Neuronal stem cell (in vitro differentiated cells): ENCODE data around the gene CRACR2B.

Experiments used
- DNase-seq: peaks from one replicate; pipeline ENCODE4 v3.0.0-alpha.2; 2013; ENCODE audit warnings: low spot score
- H2AFZ ChIP-seq: one replicate; pipeline ENCODE4 v1.6.1; 2013; ENCODE audit warnings: mild to moderate bottlenecking, low read length, inconsistent platforms
- H2AK5ac ChIP-seq: 2 replicates; pipeline ENCODE4 v1.6.1; 2013; ENCODE audit warnings: low read depth, mild to moderate bottlenecking, inconsistent platforms, low read length, moderate library complexity, mixed read lengths
- H2BK120ac ChIP-seq: 2 replicates; pipeline ENCODE4 v1.6.1; 2013; ENCODE audit warnings: low read depth, mild to moderate bottlenecking, inconsistent platforms, low read length, moderate library complexity, mixed read lengths
- H2BK12ac ChIP-seq: one replicate; pipeline ENCODE4 v1.6.1; 2013; ENCODE audit warnings: low read length, inconsistent platforms
- H2BK15ac ChIP-seq: 2 replicates; pipeline ENCODE4 v1.6.1; 2013; ENCODE audit warnings: mild to moderate bottlenecking, low read length, inconsistent platforms, mixed read lengths
- H2BK5ac ChIP-seq: one replicate; pipeline ENCODE4 v1.6.1; 2013; ENCODE audit warnings: inconsistent platforms, mild to moderate bottlenecking, low read length, moderate library complexity
- H3K14ac ChIP-seq: one replicate; pipeline ENCODE4 v1.6.1; 2013; ENCODE audit warnings: low read length, inconsistent platforms
- H3K18ac ChIP-seq: 2 replicates; pipeline ENCODE4 v1.6.1; 2013; ENCODE audit warnings: low read length, inconsistent platforms
- H3K23ac ChIP-seq: 2 replicates; pipeline ENCODE4 v1.6.1; 2013; ENCODE audit warnings: low read depth, mild to moderate bottlenecking, mixed read lengths, low read length, inconsistent platforms; ENCODE audit not compliant: poor library complexity
- H3K27ac ChIP-seq: replicated peaks from 3 replicates; pipeline ENCODE4 v1.5.1; 2013; ENCODE audit warnings: low read length, inconsistent platforms
- H3K27me3 ChIP-seq, 3 experiments: 2 replicates each; pipeline ENCODE4 v1.6.1; 2013; ENCODE audit warnings: low read length in 3 of 3, mild to moderate bottlenecking in 2 of 3, inconsistent platforms in 1 of 3, low read depth in 1 of 3, mixed read lengths in 1 of 3, moderate library complexity in 1 of 3; ENCODE audit not compliant: control insufficient read depth in 3 of 3, insufficient read depth in 3 of 3
- H3K36me3 ChIP-seq, 2 donors: replicated peaks in 1 of 2; 2 replicates each; pipeline ENCODE4 v1.6.1; 2013; ENCODE audit warnings: low read length in 2 of 2; ENCODE audit not compliant: control insufficient read depth in 2 of 2, insufficient read depth in 2 of 2
- H3K4ac ChIP-seq: 2 replicates; pipeline ENCODE4 v1.6.1; 2013; ENCODE audit warnings: inconsistent platforms, mild to moderate bottlenecking, low read length, moderate library complexity
- H3K4me1 ChIP-seq, 2 donors: 1 replicate in 1 of 2; 2 replicates in 1 of 2; pipeline ENCODE4 v1.6.1; 2013; ENCODE audit warnings: low read length in 2 of 2, low read depth in 1 of 2; ENCODE audit not compliant: control insufficient read depth in 2 of 2, insufficient read depth in 1 of 2
- H3K4me2 ChIP-seq: one replicate; pipeline ENCODE4 v1.6.1; 2013; ENCODE audit warnings: mild to moderate bottlenecking, low read length, inconsistent platforms; ENCODE audit not compliant: insufficient read depth, poor library complexity, severe bottlenecking
- H3K4me3 ChIP-seq, 2 donors: 2 replicates each; pipeline ENCODE4 v1.5.1; 2013; ENCODE audit warnings: low read length in 2 of 2, mild to moderate bottlenecking in 2 of 2, inconsistent platforms in 1 of 2, moderate library complexity in 1 of 2
- H3K79me1 ChIP-seq: one replicate; pipeline ENCODE4 v1.6.1; 2013; ENCODE audit warnings: low read depth, mild to moderate bottlenecking, inconsistent platforms, low read length, moderate library complexity
- H3K9ac ChIP-seq: one replicate; pipeline ENCODE4 v1.6.1; 2013; ENCODE audit warnings: mild to moderate bottlenecking, low read depth, low read length, inconsistent platforms; ENCODE audit not compliant: poor library complexity
- H3K9me3 ChIP-seq, 2 donors: replicated peaks in 1 of 2; 2 replicates each; pipeline versions ENCODE3 to v1.6.1; 2013; ENCODE audit warnings: low read length in 2 of 2, mild to moderate bottlenecking in 2 of 2, inconsistent platforms in 1 of 2, low read depth in 1 of 2, mixed read lengths in 1 of 2, moderate library complexity in 1 of 2; ENCODE audit not compliant: control insufficient read depth in 2 of 2, insufficient read depth in 1 of 2
- H4K8ac ChIP-seq: one replicate; pipeline ENCODE4 v1.6.1; 2013; ENCODE audit warnings: low read depth, mild to moderate bottlenecking, inconsistent platforms, low read length, moderate library complexity
- H4K91ac ChIP-seq: one replicate; pipeline ENCODE4 v1.6.1; 2013; ENCODE audit warnings: low read length, low read depth, mild to moderate bottlenecking, inconsistent platforms; ENCODE audit not compliant: poor library complexity
- WGBS, 2 donors: extraction: QIAGEN DNeasy Blood & Tissue Kit; methylation state at CpG; one replicate each; pipeline ENCODE4 v1.1.7; 2013; ENCODE audit warnings: missing lambda C conversion rate in 2 of 2, mixed read lengths in 1 of 2; ENCODE audit not compliant: insufficient read length in 2 of 2, insufficient replicate concordance in 1 of 2; ENCODE audit errors: extremely low coverage in 2 of 2; 5-methylcytosine and 5-hydroxymethylcytosine counted together

The CRACR2B gene

GRCh38 chr11:845872-846495, 18.3 kb downstream of the CRACR2B start:
- H3K18ac ChIP-seq = peak overlapping the region; percentile 78
- peak overlapping the region; percentile 56 for H2BK5ac ChIP-seq
- H3K27me3 ChIP-seq = peaks cover 0 to 19% (median 0%) of the 10 kb centered on the region in 3 experiments
- H3K14ac ChIP-seq = no peak overlapping the region
- no peak overlapping the region for H2BK120ac ChIP-seq
- H3K79me1 ChIP-seq = peaks cover 16% of the 10 kb centered on the region
- no peak overlapping the region for H3K9ac ChIP-seq
- peak overlapping the region; percentile 100 for H2AK5ac ChIP-seq
- no peak overlapping the region for H4K8ac ChIP-seq
- no peak overlapping the region for H3K27ac ChIP-seq
- no CpG with 5 or more reads among the region's 8 CpGs for WGBS, 2 donors
- H3K9me3 ChIP-seq = no peaks in the 10 kb centered on the region
- H3K36me3 ChIP-seq = peaks cover 2 to 5% of the 10 kb centered on the region in 2 donors
- no peak overlapping the region for H4K91ac ChIP-seq
- peaks cover 32 to 40% of the 10 kb centered on the region in 2 donors for H3K4me1 ChIP-seq
- H3K4ac ChIP-seq = no peak overlapping the region
- no peak overlapping the region for H3K4me3 ChIP-seq
- no peak for DNase-seq
- no peak overlapping the region for H3K4me2 ChIP-seq
- peak overlapping the region; percentile 0 for H3K23ac ChIP-seq
- peak overlapping the region; percentile 97 for H2BK12ac ChIP-seq
- H2BK15ac ChIP-seq = peak overlapping the region; percentile 30
- no peak overlapping the region for H2AFZ ChIP-seq

- no CpG with 5 or more reads among the region's 11 CpGs for WGBS, 2 donors
Observed at GRCh38 chr11:846496-847098, 18.9 kb downstream of the CRACR2B start.

GRCh38 chr11:847876-848275, 20.2 kb downstream of the CRACR2B start:
- Histone ChIP-seq H4K8ac (no peak overlapping the region), H2BK120ac (peak overlapping the region; percentile 47), H2BK15ac (peak overlapping the region; percentile 92), H4K91ac (no peak overlapping the region), H3K27me3 (peaks cover 0 to 20% (median 0%) of the 10 kb centered on the region in 3 experiments), H3K36me3 (no peaks in the 10 kb centered on the region), H3K27ac (no peak overlapping the region), H3K23ac (no peak overlapping the region), H3K18ac (peak overlapping the region; percentile 5), H2AFZ (no peak overlapping the region), H2BK5ac (peak overlapping the region; percentile 53), H3K4me3 (no peak overlapping the region), H3K14ac (peak overlapping the region; percentile 21), H3K79me1 (peaks cover 14% of the 10 kb centered on the region), H3K4me2 (no peak overlapping the region), H3K4me1 (peaks cover 32 to 44% of the 10 kb centered on the region in 2 donors), H3K4ac (peak overlapping the region; percentile 37), H3K9me3 (no peaks in the 10 kb centered on the region), H2BK12ac (peak overlapping the region; percentile 94), H3K9ac (peak overlapping the region; percentile 44), H2AK5ac (peak overlapping the region; percentile 98)
- no peak for DNase-seq
- WGBS, 2 donors = no CpG with 5 or more reads among the region's 18 CpGs

More at GRCh38 chr11:846496-847098, 18.9 kb downstream of the CRACR2B start:
- Histone ChIP-seq H3K14ac (no peak overlapping the region), H3K27me3 (peaks cover 0 to 20% (median 0%) of the 10 kb centered on the region in 3 experiments), H3K4me3 (no peak overlapping the region), H3K79me1 (peaks cover 16% of the 10 kb centered on the region), H3K23ac (peak overlapping the region; percentile 0), H3K9me3 (no peaks in the 10 kb centered on the region), H2AK5ac (peak overlapping the region; percentile 100), H3K4me2 (no peak overlapping the region), H3K9ac (no peak overlapping the region), H3K36me3 (no peaks in the 10 kb centered on the region), H2BK12ac (peak overlapping the region; percentile 0), H2BK5ac (peak overlapping the region; percentile 56), H3K27ac (no peak overlapping the region), H2AFZ (no peak overlapping the region), H3K4ac (no peak overlapping the region), H3K18ac (peak overlapping the region; percentile 27), H2BK15ac (no peak overlapping the region), H2BK120ac (no peak overlapping the region), H4K91ac (no peak overlapping the region), H4K8ac (no peak overlapping the region), H3K4me1 (peaks cover 32 to 43% of the 10 kb centered on the region in 2 donors)
- DNase-seq = no peak

- Histone ChIP-seq H3K36me3 (no peaks in the 10 kb centered on the region), H3K23ac (peak overlapping the region; percentile 60), H3K18ac (peak overlapping the region; percentile 91), H3K14ac (no peak overlapping the region), H3K79me1 (peaks cover 14% of the 10 kb centered on the region), H2BK15ac (peak overlapping the region; percentile 92), H3K4me2 (no peak overlapping the region), H2AFZ (no peak overlapping the region), H3K4me1 (peaks cover 32 to 44% of the 10 kb centered on the region in 2 donors), H4K91ac (peak overlapping the region; percentile 72), H3K9me3 (no peaks in the 10 kb centered on the region), H3K27ac (no peak overlapping the region), H2BK120ac (peak overlapping the region; percentile 72), H3K9ac (no peak overlapping the region), H3K4me3 (no peak overlapping the region), H2BK5ac (peak overlapping the region; percentile 53), H3K27me3 (peaks cover 0 to 20% (median 0%) of the 10 kb centered on the region in 3 experiments), H4K8ac (no peak overlapping the region), H2BK12ac (peak overlapping the region; percentile 94), H3K4ac (no peak overlapping the region), H2AK5ac (peak overlapping the region; percentile 98)
- WGBS, 2 donors = no CpG with 5 or more reads among the region's 14 CpGs
- DNase-seq = no peak
Observed at GRCh38 chr11:848380-848931, 20.7 kb downstream of the CRACR2B start.
